Measurements from ENCODE around the gene IMPACT.

DNA sequence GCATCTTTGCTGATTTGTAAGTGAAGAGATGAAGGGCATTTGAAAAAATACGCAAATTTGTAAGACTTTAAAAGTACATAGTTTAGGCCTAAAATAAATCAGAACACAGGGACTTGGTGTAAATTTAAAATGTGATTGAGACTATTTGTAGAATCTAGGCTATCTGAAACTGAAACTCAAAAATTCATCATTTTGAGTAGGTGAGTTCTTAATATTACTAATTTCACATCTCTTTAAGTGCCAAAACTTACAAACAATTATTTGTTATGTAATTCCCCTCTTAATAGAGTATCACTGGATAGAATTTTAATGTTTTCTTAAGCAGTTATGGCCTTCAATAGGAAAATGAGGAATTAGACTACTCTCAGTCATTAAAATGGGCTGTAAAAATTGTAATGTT is 20.0 kb downstream of the IMPACT start:
- TF ChIP-seq POLR2A (IDR thresholded peaks at IDR 0.05): no peak
- TF ChIP-seq, protein P1, sequence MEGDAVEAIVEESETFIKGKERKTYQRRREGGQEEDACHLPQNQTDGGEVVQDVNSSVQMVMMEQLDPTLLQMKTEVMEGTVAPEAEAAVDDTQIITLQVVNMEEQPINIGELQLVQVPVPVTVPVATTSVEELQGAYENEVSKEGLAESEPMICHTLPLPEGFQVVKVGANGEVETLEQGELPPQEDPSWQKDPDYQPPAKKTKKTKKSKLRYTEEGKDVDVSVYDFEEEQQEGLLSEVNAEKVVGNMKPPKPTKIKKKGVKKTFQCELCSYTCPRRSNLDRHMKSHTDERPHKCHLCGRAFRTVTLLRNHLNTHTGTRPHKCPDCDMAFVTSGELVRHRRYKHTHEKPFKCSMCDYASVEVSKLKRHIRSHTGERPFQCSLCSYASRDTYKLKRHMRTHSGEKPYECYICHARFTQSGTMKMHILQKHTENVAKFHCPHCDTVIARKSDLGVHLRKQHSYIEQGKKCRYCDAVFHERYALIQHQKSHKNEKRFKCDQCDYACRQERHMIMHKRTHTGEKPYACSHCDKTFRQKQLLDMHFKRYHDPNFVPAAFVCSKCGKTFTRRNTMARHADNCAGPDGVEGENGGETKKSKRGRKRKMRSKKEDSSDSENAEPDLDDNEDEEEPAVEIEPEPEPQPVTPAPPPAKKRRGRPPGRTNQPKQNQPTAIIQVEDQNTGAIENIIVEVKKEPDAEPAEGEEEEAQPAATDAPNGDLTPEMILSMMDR (IDR thresholded peaks at IDR 0.05): no peak
